ENCODE results near the gene SELPLG. TPM values are rescaled to one million over a fixed set of nuclear protein-coding genes. Genes with fewer than 3 reads are reported as not detected.

The SELPLG gene
- total RNA-seq, 1 donor from 2014 or later: not detected

DNA sequence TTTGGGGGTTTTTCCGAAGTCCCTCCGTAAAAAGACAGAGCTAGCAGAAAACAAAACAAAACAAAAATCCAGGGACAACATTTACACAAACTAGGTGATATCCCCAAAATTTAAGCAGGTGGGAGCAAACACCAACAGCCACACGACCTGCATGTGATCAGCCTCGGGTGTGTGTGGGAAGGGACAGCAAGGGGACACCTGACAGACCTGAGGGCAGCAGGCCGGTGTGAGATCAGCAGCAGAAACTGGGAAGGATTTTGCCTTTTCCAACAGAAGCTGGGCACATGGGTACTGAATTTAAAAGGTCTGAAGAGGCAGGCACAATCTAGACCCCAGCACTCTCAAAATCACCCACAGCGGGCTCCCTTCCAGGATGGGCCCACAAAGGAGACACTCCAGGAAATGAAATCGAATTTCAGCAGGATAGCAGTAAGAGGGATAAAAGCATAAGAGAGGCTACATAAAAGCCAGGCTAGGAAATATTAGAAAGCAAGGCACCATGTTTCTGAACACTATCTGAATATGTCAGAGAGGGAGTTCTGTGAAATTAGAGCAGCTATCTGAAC, 36.5 kb upstream of the SELPLG start:
- peaks cover 29% of the 10 kb centered on the region for H3F3A ChIP-seq (ENCODE audit: low read depth)
- H3K27ac ChIP-seq: peak overlapping the region; percentile 75
- no peaks in the 10 kb centered on the region for H3K9me3 Mint-ChIP-seq
- no peak for DNase-seq (ENCODE audit: low spot score)
- no peak overlapping the region for H3K4me3 ChIP-seq
- H3K9ac ChIP-seq: peak overlapping the region; percentile 29
- H4K20me1 ChIP-seq (ENCODE audit: low read depth): peaks cover 28% of the 10 kb centered on the region
- peak overlapping the region; percentile 67 for H3K27ac Mint-ChIP-seq
- no peaks in the 10 kb centered on the region for H3K36me3 ChIP-seq
- peaks cover 34% of the 10 kb centered on the region for H3K4me1 ChIP-seq
- H3K36me3 Mint-ChIP-seq: peaks cover 22% of the 10 kb centered on the region
- no peaks in the 10 kb centered on the region for H3K27me3 ChIP-seq
- no peak overlapping the region for H3K4me2 ChIP-seq
- TF ChIP-seq, protein P1, sequence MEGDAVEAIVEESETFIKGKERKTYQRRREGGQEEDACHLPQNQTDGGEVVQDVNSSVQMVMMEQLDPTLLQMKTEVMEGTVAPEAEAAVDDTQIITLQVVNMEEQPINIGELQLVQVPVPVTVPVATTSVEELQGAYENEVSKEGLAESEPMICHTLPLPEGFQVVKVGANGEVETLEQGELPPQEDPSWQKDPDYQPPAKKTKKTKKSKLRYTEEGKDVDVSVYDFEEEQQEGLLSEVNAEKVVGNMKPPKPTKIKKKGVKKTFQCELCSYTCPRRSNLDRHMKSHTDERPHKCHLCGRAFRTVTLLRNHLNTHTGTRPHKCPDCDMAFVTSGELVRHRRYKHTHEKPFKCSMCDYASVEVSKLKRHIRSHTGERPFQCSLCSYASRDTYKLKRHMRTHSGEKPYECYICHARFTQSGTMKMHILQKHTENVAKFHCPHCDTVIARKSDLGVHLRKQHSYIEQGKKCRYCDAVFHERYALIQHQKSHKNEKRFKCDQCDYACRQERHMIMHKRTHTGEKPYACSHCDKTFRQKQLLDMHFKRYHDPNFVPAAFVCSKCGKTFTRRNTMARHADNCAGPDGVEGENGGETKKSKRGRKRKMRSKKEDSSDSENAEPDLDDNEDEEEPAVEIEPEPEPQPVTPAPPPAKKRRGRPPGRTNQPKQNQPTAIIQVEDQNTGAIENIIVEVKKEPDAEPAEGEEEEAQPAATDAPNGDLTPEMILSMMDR (IDR thresholded peaks at IDR 0.05): no peak
- TF ChIP-seq EZH2 (IDR thresholded peaks at IDR 0.05) (no peak), EZH2phosphoT487 (IDR thresholded peaks at IDR 0.05) (no peak)
- H3K79me2 ChIP-seq (ENCODE audit: low read depth): peaks cover 44% of the 10 kb centered on the region
- H3K9me3 ChIP-seq (ENCODE audit: low read depth): no peaks in the 10 kb centered on the region
- no peak overlapping the region for H3K4me3 Mint-ChIP-seq
- no peaks in the 10 kb centered on the region for H3K27me3 Mint-ChIP-seq (ENCODE audit: insufficient read depth, low read depth)
- H2AFZ ChIP-seq (replicated peaks): no peak overlapping the region
- H3K4me1 Mint-ChIP-seq: peaks cover 54% of the 10 kb centered on the region

DNA sequence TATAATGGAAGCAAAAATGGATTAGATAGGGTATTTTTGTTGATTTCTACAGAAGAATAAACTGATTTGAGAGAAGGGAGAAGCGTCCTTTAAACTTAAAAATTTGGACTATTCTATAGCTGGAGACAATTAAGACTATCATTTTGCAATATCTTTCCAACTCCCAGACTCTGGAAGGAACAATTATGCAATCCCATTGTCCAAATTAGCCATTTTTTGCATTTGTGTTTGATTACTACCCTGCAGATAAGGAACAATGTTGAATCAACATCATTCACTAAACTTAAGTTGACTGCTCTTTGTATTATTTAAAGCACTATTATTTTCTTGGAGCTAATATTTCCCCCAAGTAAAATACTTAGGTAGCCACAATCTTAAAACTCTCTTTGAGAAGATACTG, 34.8 kb upstream of the SELPLG start:
- Histone ChIP-seq H3K4me2 (no peak overlapping the region), H3K4me3 (no peak overlapping the region), H3K79me2 (ENCODE audit: low read depth) (peaks cover 56% of the 10 kb centered on the region), H4K20me1 (ENCODE audit: low read depth) (peaks cover 40% of the 10 kb centered on the region), H2AFZ (replicated peaks) (no peak overlapping the region), H3K4me1 (peaks cover 37% of the 10 kb centered on the region), H3K27me3 (no peaks in the 10 kb centered on the region), H3K9me3 (ENCODE audit: low read depth) (no peaks in the 10 kb centered on the region), H3K9ac (no peak overlapping the region), H3F3A (ENCODE audit: low read depth) (peaks cover 31% of the 10 kb centered on the region), H3K27ac (no peak overlapping the region), H3K36me3 (no peaks in the 10 kb centered on the region)
- Mint-ChIP-seq H3K4me3 (no peak overlapping the region), H3K27ac (no peak overlapping the region), H3K4me1 (peaks cover 65% of the 10 kb centered on the region), H3K9me3 (no peaks in the 10 kb centered on the region), H3K27me3 (ENCODE audit: insufficient read depth, low read depth) (no peaks in the 10 kb centered on the region), H3K36me3 (peaks cover 11% of the 10 kb centered on the region)
- TF ChIP-seq, protein P1 (IDR thresholded peaks at IDR 0.05): no peak
- TF ChIP-seq EZH2phosphoT487 (IDR thresholded peaks at IDR 0.05): no peak
- no peak for TF ChIP-seq EZH2 (IDR thresholded peaks at IDR 0.05)
- DNase-seq (ENCODE audit: low spot score): no peak

GRCh38 chr12:108668063-108668462, 34.4 kb upstream of the SELPLG start:
- H3K27ac ChIP-seq: no peak overlapping the region
- no peak overlapping the region for H3K4me2 ChIP-seq

More at GRCh38 chr12:108668063-108668462, 34.4 kb upstream of the SELPLG start:
- no peak overlapping the region for H2AFZ ChIP-seq (replicated peaks)
- TF ChIP-seq EZH2 (IDR thresholded peaks at IDR 0.05): no peak
- no peak for TF ChIP-seq EZH2phosphoT487 (IDR thresholded peaks at IDR 0.05)
- TF ChIP-seq, protein P1 (IDR thresholded peaks at IDR 0.05): no peak
- DNase-seq (ENCODE audit: low spot score): no peak
- H3K36me3 ChIP-seq: no peaks in the 10 kb centered on the region
- H3K27me3 ChIP-seq: no peaks in the 10 kb centered on the region
- H3K9ac ChIP-seq: no peak overlapping the region
- H3K27ac Mint-ChIP-seq: no peak overlapping the region
- H4K20me1 ChIP-seq (ENCODE audit: low read depth): peaks cover 45% of the 10 kb centered on the region
- H3K27me3 Mint-ChIP-seq (ENCODE audit: insufficient read depth, low read depth): no peaks in the 10 kb centered on the region
- no peak overlapping the region for H3K4me3 ChIP-seq
- peaks cover 61% of the 10 kb centered on the region for H3K79me2 ChIP-seq (ENCODE audit: low read depth)
- H3K4me1 Mint-ChIP-seq: peaks cover 65% of the 10 kb centered on the region
- no peaks in the 10 kb centered on the region for H3K9me3 Mint-ChIP-seq
- H3K9me3 ChIP-seq (ENCODE audit: low read depth): no peaks in the 10 kb centered on the region
- H3K4me1 ChIP-seq: peaks cover 37% of the 10 kb centered on the region
- H3K36me3 Mint-ChIP-seq: peaks cover 6% of the 10 kb centered on the region
- peaks cover 31% of the 10 kb centered on the region for H3F3A ChIP-seq (ENCODE audit: low read depth)
- no peak overlapping the region for H3K4me3 Mint-ChIP-seq

Data from neural progenitor cell (in vitro differentiated cells).